NCI-H2107 (cell line): ENCODE measurements around the gene HUNK.

Experiments used
- DNase-seq: peaks from one replicate; lab custom pipeline; 2025; lab: John Stamatoyannopoulos, UW

HUNK gene

GRCh38 chr21:31959881-31960280 is 87.1 kb downstream of the HUNK start:
- no peak for DNase-seq

- DNase-seq = no peak
Measured at GRCh38 chr21:31961027-31961426, 88.2 kb downstream of the HUNK start.

- DNase-seq = no peak
Measured at GRCh38 chr21:31961704-31962103, 88.9 kb downstream of the HUNK start.

GRCh38 chr21:31964692-31965091 is 91.9 kb downstream of the HUNK start:
- DNase-seq = no peak

- no peak for DNase-seq
Measured at GRCh38 chr21:31967334-31967733, 94.5 kb downstream of the HUNK start.

GRCh38 chr21:31972622-31973021 is 99.8 kb downstream of the HUNK start:
- no peak for DNase-seq

GRCh38 chr21:31973402-31973944 is 100.7 kb downstream of the HUNK start:
- DNase-seq = no peak

GRCh38 chr21:31974454-31974985 is 101.7 kb downstream of the HUNK start:
- no peak for DNase-seq

- DNase-seq = no peak
Measured at GRCh38 chr21:31975491-31975890, 102.7 kb downstream of the HUNK start.

- no peak for DNase-seq
Measured at GRCh38 chr21:31977816-31978215, 105.0 kb downstream of the HUNK start.

GRCh38 chr21:31983120-31983519 is 110.3 kb downstream of the HUNK start:
- DNase-seq = no peak

GRCh38 chr21:31983554-31983953 is 110.7 kb downstream of the HUNK start:
- no peak for DNase-seq

- no peak for DNase-seq
Measured at GRCh38 chr21:31985398-31985797, 112.6 kb downstream of the HUNK start.

GRCh38 chr21:31986035-31986856 is 113.4 kb downstream of the HUNK start:
- no peak for DNase-seq

GRCh38 chr21:31987696-31988095 is 114.9 kb downstream of the HUNK start:
- no peak for DNase-seq

GRCh38 chr21:31988492-31989290 is 115.9 kb downstream of the HUNK start:
- no peak for DNase-seq

- DNase-seq = no peak
Measured at GRCh38 chr21:31991356-31992331, 118.8 kb downstream of the HUNK start.

GRCh38 chr21:31992391-31992790 is 119.6 kb downstream of the HUNK start:
- DNase-seq = no peak

- DNase-seq = no peak
Measured at GRCh38 chr21:31993826-31994825, 121.3 kb downstream of the HUNK start.

GRCh38 chr21:31997191-31997590 is 124.4 kb downstream of the HUNK start:
- DNase-seq = no peak
